B cell (primary cell): ENCODE data around the gene CENPL. TPM values are rescaled to one million over a fixed set of nuclear protein-coding genes. Genes with fewer than 3 reads are reported as not detected.
"Not testable (repeated sequence)": the region's sequence is repeated elsewhere in the genome, so short reads cannot be mapped to it uniquely, and the experiment has no call there.

Source experiments
- ATAC-seq: fragments of 200-7000 bp; cut with Tn5 transposase; one replicate; pipeline ENCODE4 v1.10.0; 2021; ENCODE audit warnings: low read depth, mild to moderate bottlenecking, moderate number of reproducible peaks, moderate library complexity
- CTCF ChIA-PET: fragments of 350-600 bp; sonication (Branson Sonifier 250); formaldehyde crosslinking; loops from one replicate; lab custom pipeline; 2021; ENCODE audit warnings: antibody characterized with exemption, inconsistent platforms; lab: Charles Lee
- POLR2A ChIA-PET: fragments of 350-600 bp; sonication (Branson Sonifier 250); formaldehyde crosslinking; loops from one replicate; lab custom pipeline; 2021; ENCODE audit warnings: antibody characterized with exemption; lab: Charles Lee
- DNase-seq: peaks from one replicate; pipeline ENCODE4 v3.0.0; 2013
- H2AFZ ChIP-seq: 2 replicates; pipeline ENCODE4 v1.6.1; 2012; ENCODE audit warnings: mild to moderate bottlenecking, low read depth, low read length; ENCODE audit not compliant: insufficient read depth, poor library complexity, severe bottlenecking
- H3K27ac ChIP-seq, 2 donors: 1 replicate in 1 of 2; 2 replicates in 1 of 2; pipeline ENCODE4 v1.5.1; 2012 to 2013; ENCODE audit warnings: low read length in 2 of 2, mild to moderate bottlenecking in 2 of 2, moderate library complexity in 1 of 2
- H3K27me3 ChIP-seq, 4 experiments: fragments of 200-600 bp in 1 of 4; sonication (generic) in 1 of 4; replicated peaks in 1 of 4; 1 replicate in 2 of 4; 2 replicates in 2 of 4; pipeline versions ENCODE4 v1.6.1 to v1.7.0; 2013 to 2016; ENCODE audit warnings: low read length in 3 of 4, mild to moderate bottlenecking in 2 of 4, mixed read lengths in 1 of 4, moderate library complexity in 1 of 4; ENCODE audit not compliant: insufficient read depth in 4 of 4, control insufficient read depth in 3 of 4; ENCODE audit errors: control extremely low read depth in 1 of 4
- H3K36me3 ChIP-seq, 2 experiments: replicated peaks in 1 of 2; 1 replicate in 1 of 2; 2 replicates in 1 of 2; pipeline versions ENCODE4 v1.6.1 to v1.7.1; 2013; ENCODE audit warnings: low read length in 1 of 2; ENCODE audit not compliant: insufficient read depth in 2 of 2, control insufficient read depth in 1 of 2; ENCODE audit errors: control extremely low read depth in 1 of 2, extremely low read depth in 1 of 2
- H3K4me1 ChIP-seq, 2 donors: fragments of 200-600 bp in 1 of 2; sonication (generic) in 1 of 2; 1 replicate in 1 of 2; 2 replicates in 1 of 2; pipeline versions ENCODE4 v1.5.1 to v1.6.1; 2013 to 2017; ENCODE audit warnings: low read length in 2 of 2; ENCODE audit not compliant: control insufficient read depth in 2 of 2, insufficient read depth in 2 of 2
- H3K4me2 ChIP-seq: replicated peaks from 2 replicates; pipeline ENCODE3; 2012; ENCODE audit warnings: mild to moderate bottlenecking, low read depth, low read length; ENCODE audit not compliant: poor library complexity, severe bottlenecking
- H3K4me3 ChIP-seq, 5 experiments: fragments of 200-600 bp in 1 of 5; sonication (generic) in 1 of 5; 1 replicate in 3 of 5; 2 replicates in 2 of 5; pipeline versions ENCODE4 v1.5.1 to v1.7.0; 2011 to 2016; ENCODE audit warnings: low read length in 4 of 5, mild to moderate bottlenecking in 4 of 5, low read depth in 2 of 5, control low read depth in 1 of 5, moderate library complexity in 1 of 5; ENCODE audit not compliant: insufficient read depth in 1 of 5; ENCODE audit errors: control extremely low read depth in 1 of 5, extremely low read depth in 1 of 5
- H3K79me2 ChIP-seq: fragments of 200-600 bp; sonication (generic); one replicate; pipeline ENCODE4 v1.6.0; 2016; ENCODE audit warnings: low read length; ENCODE audit not compliant: control insufficient read depth, insufficient read depth
- H3K9ac ChIP-seq: fragments of 200-600 bp; sonication (generic); 2 replicates; pipeline ENCODE4 v1.6.1; 2017; ENCODE audit warnings: mild to moderate bottlenecking, low read length, moderate library complexity
- H3K9me3 ChIP-seq, 3 donors: one replicate each; pipeline versions ENCODE4 v1.6.1 to v1.7.1; 2013; ENCODE audit warnings: low read length in 2 of 3; ENCODE audit not compliant: control insufficient read depth in 2 of 3, insufficient read depth in 1 of 3; ENCODE audit errors: control extremely low read depth in 1 of 3
- H4K20me1 ChIP-seq: 2 replicates; pipeline ENCODE4 v1.6.0; 2012; ENCODE audit warnings: mild to moderate bottlenecking, low read length; ENCODE audit not compliant: insufficient read depth, control insufficient read depth, poor library complexity, severe bottlenecking
- H3K27ac Mint-ChIP-seq: one replicate; pipeline ENCODE4 v1.8.0; 2021; ENCODE audit warnings: mixed read lengths
- H3K27me3 Mint-ChIP-seq: one replicate; pipeline ENCODE4 v1.8.0; 2021; ENCODE audit warnings: mixed read lengths
- H3K4me1 Mint-ChIP-seq: one replicate; pipeline ENCODE4 v1.8.0; 2021; ENCODE audit warnings: mixed read lengths
- H3K4me3 Mint-ChIP-seq: one replicate; pipeline ENCODE4 v1.8.0; 2021; ENCODE audit warnings: mixed read lengths
- H3K9me3 Mint-ChIP-seq: one replicate; pipeline ENCODE4 v1.8.0; 2022; ENCODE audit warnings: mixed read lengths; ENCODE audit not compliant: insufficient read depth
- EZH2 ChIP-seq: IDR thresholded peaks from 2 replicates; pipeline ENCODE4 v1.6.1; 2012; ENCODE audit warnings: borderline replicate concordance, low read depth, mild to moderate bottlenecking, moderate library complexity, low read length; ENCODE audit not compliant: insufficient read depth, poor library complexity, severe bottlenecking
- WGBS: methylation state at CpG from one replicate; pipeline ENCODE4 v1.1.5; 2013; ENCODE audit warnings: missing lambda C conversion rate; ENCODE audit not compliant: insufficient coverage; 5-methylcytosine and 5-hydroxymethylcytosine counted together
- intact Hi-C: fragments of 100-400 bp; cut with micrococcal nuclease; formaldehyde crosslinking; loops from one replicate; pipeline ENCODE4 v1.10.0; 2022
- polyA plus RNA-seq: library from polyadenylated mRNA; depleted of rRNA; stranded (reverse); fragments of >200 nt; gene quantifications from 2 replicates; pipeline ENCODE4 v1.2.3, GENCODE V29; 2012
- total RNA-seq, 2 donors: library from RNA; stranded (reverse); fragments of 120-200 nt in 1 of 2; gene quantifications; 1 replicate in 1 of 2; 2 replicates in 1 of 2; pipeline versions ENCODE4 v1.2.3 to v1.2.4, GENCODE V29; 2013 to 2022
- TF ChIP-seq, protein P1 (sequence below): fragments of 200-600 bp; IDR thresholded peaks from one replicate; pipeline ENCODE4 v1.8.0; 2022; ENCODE audit warnings: antibody characterized with exemption, mild to moderate bottlenecking

The CENPL gene
- total and polyA plus RNA-seq, 2 donors (not counting 1 experiment from before 2014, with no cell fraction given), result 3.2 to 9.7 TPM

DNA sequence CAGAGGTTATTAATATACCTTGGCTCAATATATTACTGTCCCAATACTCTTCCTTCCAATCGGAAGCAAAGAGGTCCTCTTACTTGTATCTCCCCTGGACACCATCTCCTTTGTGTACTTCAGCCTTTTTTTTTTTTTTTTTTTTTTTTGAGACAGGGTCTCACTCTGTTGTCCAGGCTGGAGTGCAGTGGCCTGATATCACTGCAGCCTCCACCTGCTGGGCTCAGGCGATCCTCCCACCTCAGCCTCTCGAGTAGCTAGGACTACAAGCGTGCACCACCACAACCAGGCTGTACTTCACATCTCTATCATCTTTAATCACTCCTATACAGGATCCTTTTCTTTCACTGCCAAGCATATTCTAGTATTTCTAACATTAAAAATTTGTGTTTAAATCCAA, 3.0 kb downstream of the CENPL start:
- Histone ChIP-seq H2AFZ (no peak overlapping the region), H3K79me2 (peaks cover 60% of the 10 kb centered on the region), H3K9ac (no peak overlapping the region), H3K27ac (no peak overlapping the region), H3K4me2 (no peak overlapping the region), H3K27me3 (no peaks in the 10 kb centered on the region), H3K4me1 (peaks cover 8 to 18% of the 10 kb centered on the region in 2 donors), H4K20me1 (no peaks in the 10 kb centered on the region), H3K4me3 (no peak overlapping the region), H3K36me3 (peaks cover 7% of the 10 kb centered on the region in 2 experiments), H3K9me3 (no peaks in the 10 kb centered on the region)
- ChIA-PET CTCF (no interaction called here), POLR2A (no interaction called here)
- TF ChIP-seq EZH2, result no peak
- TF ChIP-seq, protein P1, sequence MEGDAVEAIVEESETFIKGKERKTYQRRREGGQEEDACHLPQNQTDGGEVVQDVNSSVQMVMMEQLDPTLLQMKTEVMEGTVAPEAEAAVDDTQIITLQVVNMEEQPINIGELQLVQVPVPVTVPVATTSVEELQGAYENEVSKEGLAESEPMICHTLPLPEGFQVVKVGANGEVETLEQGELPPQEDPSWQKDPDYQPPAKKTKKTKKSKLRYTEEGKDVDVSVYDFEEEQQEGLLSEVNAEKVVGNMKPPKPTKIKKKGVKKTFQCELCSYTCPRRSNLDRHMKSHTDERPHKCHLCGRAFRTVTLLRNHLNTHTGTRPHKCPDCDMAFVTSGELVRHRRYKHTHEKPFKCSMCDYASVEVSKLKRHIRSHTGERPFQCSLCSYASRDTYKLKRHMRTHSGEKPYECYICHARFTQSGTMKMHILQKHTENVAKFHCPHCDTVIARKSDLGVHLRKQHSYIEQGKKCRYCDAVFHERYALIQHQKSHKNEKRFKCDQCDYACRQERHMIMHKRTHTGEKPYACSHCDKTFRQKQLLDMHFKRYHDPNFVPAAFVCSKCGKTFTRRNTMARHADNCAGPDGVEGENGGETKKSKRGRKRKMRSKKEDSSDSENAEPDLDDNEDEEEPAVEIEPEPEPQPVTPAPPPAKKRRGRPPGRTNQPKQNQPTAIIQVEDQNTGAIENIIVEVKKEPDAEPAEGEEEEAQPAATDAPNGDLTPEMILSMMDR, result no peak
- intact Hi-C loops, result no loop called here
- H3K27me3 Mint-ChIP-seq, result no peaks in the 10 kb centered on the region
- H3K27ac Mint-ChIP-seq, result no peak overlapping the region
- no peak for ATAC-seq
- no peak overlapping the region for H3K4me3 Mint-ChIP-seq
- DNase-seq, result no peak
- no peaks in the 10 kb centered on the region for H3K9me3 Mint-ChIP-seq
- peaks cover 21% of the 10 kb centered on the region for H3K4me1 Mint-ChIP-seq
- WGBS, result 100% methylated on average over 2 of the region's 4 CpGs

DNA sequence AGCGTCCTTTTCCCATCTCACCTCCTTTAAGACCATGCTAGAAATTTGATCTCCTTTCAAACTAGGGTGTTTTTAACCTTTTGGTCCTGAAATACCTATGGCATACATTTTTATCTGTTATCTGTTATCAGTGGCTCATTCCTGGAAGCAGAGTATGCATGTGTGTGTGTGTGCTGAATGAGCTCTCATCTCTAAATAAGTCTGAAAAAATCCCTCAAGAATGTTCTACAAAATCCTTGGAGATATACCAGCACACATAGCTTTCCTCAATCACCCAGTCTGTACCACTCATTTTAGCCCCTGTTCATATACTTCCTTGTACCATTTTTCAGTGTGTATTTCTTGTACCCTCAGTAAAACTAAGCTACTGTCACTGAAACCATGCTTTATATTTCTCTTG, 6.2 kb downstream of the CENPL start:
- no peak overlapping the region for H2AFZ ChIP-seq
- no peak overlapping the region for H3K27ac Mint-ChIP-seq
- H3K79me2 ChIP-seq, result peaks cover 66% of the 10 kb centered on the region
- WGBS, result 67% methylated on average over 1 of the region's 1 CpG
- H3K4me3 Mint-ChIP-seq, result no peak overlapping the region
- peaks cover 13% of the 10 kb centered on the region for H3K4me1 Mint-ChIP-seq
- peaks cover 4 to 5% of the 10 kb centered on the region in 2 donors for H3K4me1 ChIP-seq
- intact Hi-C loops, result no loop called here
- no peak overlapping the region for H3K27ac ChIP-seq
- no peaks in the 10 kb centered on the region for H3K9me3 Mint-ChIP-seq
- peaks cover 6 to 7% of the 10 kb centered on the region in 2 experiments for H3K36me3 ChIP-seq
- no peak for DNase-seq
- ChIA-PET POLR2A (no interaction called here), CTCF (interaction anchor here (1.4 kb wide), 1 partner anchor 616 kb away, joined by 3 read pairs; no protein-coding TSS in a partner anchor)
- H3K27me3 ChIP-seq, result no peaks in the 10 kb centered on the region
- H4K20me1 ChIP-seq, result no peaks in the 10 kb centered on the region
- H3K4me2 ChIP-seq, result no peak overlapping the region
- H3K4me3 ChIP-seq, result no peak overlapping the region
- no peak overlapping the region for H3K9ac ChIP-seq
- ATAC-seq, result no peak
- H3K9me3 ChIP-seq, result no peaks in the 10 kb centered on the region
- no peaks in the 10 kb centered on the region for H3K27me3 Mint-ChIP-seq
- TF ChIP-seq, protein P1, result no peak
- TF ChIP-seq EZH2, result no peak

DNA sequence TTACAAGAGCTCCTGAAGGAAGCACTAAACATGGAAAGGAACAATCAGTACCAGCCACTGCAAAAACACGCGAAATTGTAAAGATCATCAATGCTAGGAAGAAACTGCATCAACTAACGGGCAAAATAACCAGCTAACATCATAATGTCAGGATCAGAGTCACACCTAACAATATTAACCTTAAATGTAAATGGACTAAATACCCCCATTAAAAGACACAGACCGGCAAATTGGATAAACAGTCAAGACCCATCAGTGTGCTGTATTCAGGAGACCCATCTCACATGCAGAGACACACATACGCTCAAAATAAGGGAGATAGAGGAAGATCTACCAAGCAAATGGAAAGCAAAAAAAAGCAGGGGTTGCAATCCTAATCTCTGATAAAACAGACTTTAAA, 11.0 kb downstream of the CENPL start:
- DNase-seq, H3K9me3 ChIP-seq, H3K4me2 ChIP-seq, H3K4me3 ChIP-seq, H3K36me3 ChIP-seq, H3K4me3 Mint-ChIP-seq, H3K27ac ChIP-seq, H2AFZ ChIP-seq, H3K27ac Mint-ChIP-seq, H3K9ac ChIP-seq, H4K20me1 ChIP-seq, H3K9me3 Mint-ChIP-seq, H3K27me3 Mint-ChIP-seq, intact Hi-C loops, CTCF ChIA-PET, POLR2A ChIA-PET, H3K27me3 ChIP-seq, ATAC-seq, H3K4me1 ChIP-seq: not testable (repeated sequence)
- H3K79me2 ChIP-seq, result peaks cover 27% of the 10 kb centered on the region
- 94% methylated on average over 4 of the region's 5 CpGs for WGBS
- H3K4me1 Mint-ChIP-seq, result peaks cover 14% of the 10 kb centered on the region
